ENCODE data around the gene TRPV3.

- TF ChIP-seq CTCF (IDR thresholded peaks at IDR 0.05; ENCODE audit: low read depth, low read length, poor library complexity, severe bottlenecking) (no peak), EZH2phosphoT487 (IDR thresholded peaks at IDR 0.05; ENCODE audit: borderline replicate concordance, low read length) (no peak)
Observed at GRCh38 chr17:3545151-3545550, 12.5 kb downstream of the TRPV3 start.
